Kidney (tissue), 14 donors: ENCODE data around the gene LTB4R2. TPM values are rescaled to one million over a fixed set of nuclear protein-coding genes. Genes with fewer than 3 reads are reported as not detected.
"Not testable (repeated sequence)": the region's sequence is repeated elsewhere in the genome, so short reads cannot be mapped to it uniquely, and the experiment has no call there.

Source experiments
- DNase-seq, 5 donors: peaks; one replicate each; pipeline ENCODE4 v3.0.0-alpha.2; 2013 to 2020
- FAIRE-seq: peaks from 2 replicates; lab custom pipeline; 2012; peaks lifted over from hg19 to GRCh38; lab: Jason Lieb, UNC
- H3K27ac ChIP-seq, 2 donors: one replicate each; pipeline ENCODE4 v1.7.0; 2013; ENCODE audit warnings: low read depth in 2 of 2, low read length in 2 of 2, inconsistent platforms in 1 of 2
- H3K27me3 ChIP-seq: one replicate; pipeline ENCODE4 v1.7.1; 2013; ENCODE audit warnings: low read length, inconsistent platforms; ENCODE audit not compliant: control insufficient read depth, insufficient read depth
- H3K36me3 ChIP-seq, 3 donors: one replicate each; pipeline versions ENCODE4 v1.7.0 to v1.7.1; 2013; ENCODE audit warnings: low read length in 3 of 3, control low read depth in 1 of 3, inconsistent platforms in 1 of 3; ENCODE audit not compliant: insufficient read depth in 3 of 3, control insufficient read depth in 2 of 3
- H3K4me1 ChIP-seq, 3 donors: one replicate each; pipeline versions ENCODE4 v1.7.0 to v1.7.1; 2013; ENCODE audit warnings: low read length in 3 of 3, inconsistent platforms in 1 of 3, low read depth in 1 of 3; ENCODE audit not compliant: control insufficient read depth in 2 of 3, insufficient read depth in 2 of 3
- H3K4me3 ChIP-seq, 3 donors: one replicate each; pipeline versions ENCODE4 v1.7.0 to v1.8.1; 2013; ENCODE audit warnings: low read length in 3 of 3, control low read depth in 1 of 3, inconsistent platforms in 1 of 3
- H3K9ac ChIP-seq, 3 donors: one replicate each; pipeline versions ENCODE4 v1.7.0 to v1.7.1; 2013; ENCODE audit warnings: low read length in 3 of 3, control low read depth in 1 of 3, inconsistent platforms in 1 of 3
- H3K9me3 ChIP-seq, 3 donors: one replicate each; pipeline versions ENCODE4 v1.7.0 to v1.7.1; 2013; ENCODE audit warnings: low read length in 3 of 3, control low read depth in 1 of 3, inconsistent platforms in 1 of 3; ENCODE audit not compliant: control insufficient read depth in 2 of 3, insufficient read depth in 1 of 3
- CTCF ChIP-seq: IDR thresholded peaks from 3 replicates; pipeline ENCODE4 v1.5.1; 2012; ENCODE audit warnings: mild to moderate bottlenecking, moderate library complexity, borderline replicate concordance; ENCODE audit not compliant: insufficient read depth; ENCODE audit errors: extremely low read depth
- intact Hi-C: fragments of 100-400 bp; cut with DNase I; formaldehyde crosslinking; loops from one replicate; pipeline ENCODE4 v1.11.1; 2022
- polyA plus RNA-seq: library from polyadenylated mRNA; stranded (reverse); fragments of 350-450 nt; fragmentation: Illumina TruSeq; extraction: RNeasy Lipid Tissue Mini Kit (QIAGEN cat#74804); gene quantifications from one replicate; pipeline ENCODE4 v1.2.3, GENCODE V29; 2014; ENCODE audit warnings: low read depth, low replicate concordance; ENCODE audit not compliant: insufficient read depth
- total RNA-seq: library from RNA; stranded (reverse); fragmentation: NEBNext Ultra II Directional; extraction: Animal tissue kit (Norgen Biotek cat#: 25700); gene quantifications from one replicate; pipeline ENCODE4 v1.2.1, GENCODE V29; 2021
- donor health status: control.
- donor health status: control.
- donor health status: control.
- donor health status: control.
- donor health status: control.
- donor health status: DM: yes; HTN: yes; CAD: no.
- donor health status: Normal renal cell carcinoma (clear cell type).

LTB4R2 gene
- total and polyA plus RNA-seq, 2 donors from 2014 or later = 0.67 to 9.2 TPM

- Histone ChIP-seq H3K4me3 (no peak overlapping the region), H3K4me1 (peaks cover 0 to 4% (median 0%) of the 10 kb centered on the region in 3 donors), H3K9me3 (no peaks in the 10 kb centered on the region), H3K9ac (no peak overlapping the region), H3K27ac (no peak overlapping the region), H3K27me3 (no peaks in the 10 kb centered on the region), H3K36me3 (no peaks in the 10 kb centered on the region)
- intact Hi-C loops = no loop called here
- no peak for TF ChIP-seq CTCF
- DNase-seq = no peak
- FAIRE-seq = no peak
Measured at GRCh38 chr14:24349742-24350141, 39.8 kb downstream of the LTB4R2 start.

- intact Hi-C loops = no loop called here
- H3K9me3 ChIP-seq = no peaks in the 10 kb centered on the region
- H3K4me3 ChIP-seq = no peak overlapping the region
- FAIRE-seq (no peak), DNase-seq (peak in 2 of 5 donors; percentile 31 to 52)
- no peaks in the 10 kb centered on the region for H3K27me3 ChIP-seq
- H3K9ac ChIP-seq = no peak overlapping the region
- H3K4me1 ChIP-seq = peaks cover 0 to 4% (median 0%) of the 10 kb centered on the region in 3 donors
- H3K27ac ChIP-seq = no peak overlapping the region
- TF ChIP-seq CTCF = no peak
- H3K36me3 ChIP-seq = no peaks in the 10 kb centered on the region
Measured at GRCh38 chr14:24351517-24351916, 41.6 kb downstream of the LTB4R2 start.

- no peak for FAIRE-seq
- DNase-seq = no peak
- Histone ChIP-seq H3K36me3 (no peaks in the 10 kb centered on the region), H3K9me3 (no peaks in the 10 kb centered on the region), H3K27ac (no peak overlapping the region), H3K27me3 (no peaks in the 10 kb centered on the region), H3K9ac (no peak overlapping the region), H3K4me3 (no peak overlapping the region), H3K4me1 (peaks cover 0 to 4% (median 0%) of the 10 kb centered on the region in 3 donors)
- intact Hi-C loops = no loop called here
- no peak for TF ChIP-seq CTCF
Measured at GRCh38 chr14:24353559-24354481, 43.9 kb downstream of the LTB4R2 start.

GRCh38 chr14:24354482-24354825, 44.5 kb downstream of the LTB4R2 start:
- H3K9ac ChIP-seq, H3K4me1 ChIP-seq, H3K9me3 ChIP-seq, H3K27me3 ChIP-seq, FAIRE-seq, H3K4me3 ChIP-seq, H3K36me3 ChIP-seq, intact Hi-C loops, H3K27ac ChIP-seq: not testable (repeated sequence)
- DNase-seq = peak in 1 of 5 donors; percentile 9
